ENCODE data around the gene XYLT1. TPM values are rescaled to one million over a fixed set of nuclear protein-coding genes. Genes with fewer than 3 reads are reported as not detected.

XYLT1 gene
- total RNA-seq, 1 experiment from 2014 or later = 14.5 TPM

GRCh38 chr16:17105239-17105797 lies 365.4 kb downstream of the XYLT1 start:
- Histone ChIP-seq H4K5ac (ENCODE audit: insufficient read length, low read depth, low read length) (no peak overlapping the region), H4K20me1 (ENCODE audit: control insufficient read depth, insufficient read depth, insufficient read length) (no peaks in the 10 kb centered on the region), H4K91ac (ENCODE audit: insufficient read length, low read depth, low read length) (no peak overlapping the region), H3K4ac (ENCODE audit: low read depth, low read length) (no peak overlapping the region), H2AK5ac (ENCODE audit: insufficient read length, low read length) (no peak overlapping the region), H3K9me3 (ENCODE audit: control insufficient read depth, low read depth, low read length) (no peaks in the 10 kb centered on the region), H2BK15ac (ENCODE audit: low read depth, low read length) (no peak overlapping the region), H3K27me3 (ENCODE audit: insufficient read depth, low read length) (no peaks in the 10 kb centered on the region), H3K56ac (ENCODE audit: insufficient read length, low read depth, low read length) (no peak overlapping the region), H3K18ac (ENCODE audit: insufficient read length, low read depth, low read length) (no peak overlapping the region), H3K27ac (ENCODE audit: insufficient read length, low read depth, low read length) (no peak overlapping the region), H3K23me2 (ENCODE audit: insufficient read length, low read depth, low read length, poor library complexity, severe bottlenecking) (no peaks in the 10 kb centered on the region), H3K4me1 (ENCODE audit: insufficient read depth, low read length) (no peaks in the 10 kb centered on the region), H3K79me1 (ENCODE audit: insufficient read depth, low read depth, low read length, poor library complexity, severe bottlenecking) (no peaks in the 10 kb centered on the region), H3K79me2 (ENCODE audit: insufficient read depth, low read length) (no peaks in the 10 kb centered on the region), H3K4me2 (ENCODE audit: insufficient read depth, insufficient read length, low read length) (no peak overlapping the region), H3K9ac (ENCODE audit: extremely low read depth, insufficient read length, low read length) (no peak overlapping the region), H3K23ac (ENCODE audit: insufficient read length, low read depth, low read length) (no peak overlapping the region), H3T11ph (ENCODE audit: low read length) (no peak overlapping the region), H2BK5ac (ENCODE audit: insufficient read length, low read length) (no peak overlapping the region), H2BK12ac (ENCODE audit: insufficient read length, low read depth, low read length) (no peak overlapping the region), H2AFZ (ENCODE audit: low read length) (no peak overlapping the region), H2BK120ac (ENCODE audit: low read depth, low read length, poor library complexity, severe bottlenecking) (no peak overlapping the region), H4K8ac (replicated peaks; ENCODE audit: insufficient read length, low read depth, low read length) (no peak overlapping the region), H2BK20ac (ENCODE audit: low read depth, low read length, poor library complexity, severe bottlenecking) (no peak overlapping the region), H3K14ac (ENCODE audit: insufficient read depth, low read length) (no peak overlapping the region)
- H3K9me3 Mint-ChIP-seq = no peaks in the 10 kb centered on the region
- DNase-seq = no peak
- TF ChIP-seq, protein P1, sequence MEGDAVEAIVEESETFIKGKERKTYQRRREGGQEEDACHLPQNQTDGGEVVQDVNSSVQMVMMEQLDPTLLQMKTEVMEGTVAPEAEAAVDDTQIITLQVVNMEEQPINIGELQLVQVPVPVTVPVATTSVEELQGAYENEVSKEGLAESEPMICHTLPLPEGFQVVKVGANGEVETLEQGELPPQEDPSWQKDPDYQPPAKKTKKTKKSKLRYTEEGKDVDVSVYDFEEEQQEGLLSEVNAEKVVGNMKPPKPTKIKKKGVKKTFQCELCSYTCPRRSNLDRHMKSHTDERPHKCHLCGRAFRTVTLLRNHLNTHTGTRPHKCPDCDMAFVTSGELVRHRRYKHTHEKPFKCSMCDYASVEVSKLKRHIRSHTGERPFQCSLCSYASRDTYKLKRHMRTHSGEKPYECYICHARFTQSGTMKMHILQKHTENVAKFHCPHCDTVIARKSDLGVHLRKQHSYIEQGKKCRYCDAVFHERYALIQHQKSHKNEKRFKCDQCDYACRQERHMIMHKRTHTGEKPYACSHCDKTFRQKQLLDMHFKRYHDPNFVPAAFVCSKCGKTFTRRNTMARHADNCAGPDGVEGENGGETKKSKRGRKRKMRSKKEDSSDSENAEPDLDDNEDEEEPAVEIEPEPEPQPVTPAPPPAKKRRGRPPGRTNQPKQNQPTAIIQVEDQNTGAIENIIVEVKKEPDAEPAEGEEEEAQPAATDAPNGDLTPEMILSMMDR (conservative IDR thresholded peaks at IDR 0.05) = no peak
- H3K27me3 Mint-ChIP-seq (ENCODE audit: low read depth) = no peaks in the 10 kb centered on the region
- peaks cover 31 to 33% of the 10 kb centered on the region in 2 experiments for H3K4me1 Mint-ChIP-seq
- no peak overlapping the region for H3K4me3 Mint-ChIP-seq
- H3K27ac Mint-ChIP-seq = peak overlapping the region in 2 of 3 experiments; percentile 57 to 77; a peak in 4 of 7 replicates
- WGBS (ENCODE audit: extremely low coverage, insufficient read length, low lambda C conversion rate) = no CpG with 5 or more reads among the region's 10 CpGs
- peaks cover 0 to 8% (median 4%) of the 10 kb centered on the region in 3 experiments; a peak in 4 of 7 replicates for H3K36me3 Mint-ChIP-seq (ENCODE audit: insufficient read depth in 1 of 3, low read depth in 3 of 3)

Measured in H9 (cell line).